Suprapubic skin (tissue), 4 donors: ENCODE results near the gene C2CD4A. TPM values are rescaled to one million over a fixed set of nuclear protein-coding genes. Genes with fewer than 3 reads are reported as not detected.

Experiments used
- DNase-seq, 2 donors: peaks; one replicate each; pipeline ENCODE4 v3.0.0-alpha.2; 2019; ENCODE audit warnings: low spot score in 2 of 2
- H3K27ac ChIP-seq: fragments of 200-600 bp; sonication (generic); one replicate; pipeline ENCODE4 v1.5.1; 2019
- H3K27me3 ChIP-seq: fragments of 200-600 bp; sonication (generic); one replicate; pipeline ENCODE4 v1.5.1; 2019
- H3K36me3 ChIP-seq: fragments of 200-600 bp; sonication (generic); one replicate; pipeline ENCODE4 v1.5.1; 2019
- H3K4me1 ChIP-seq: fragments of 200-600 bp; sonication (generic); one replicate; pipeline ENCODE4 v1.5.1; 2019
- H3K4me3 ChIP-seq: fragments of 200-600 bp; sonication (generic); one replicate; pipeline ENCODE4 v1.5.1; 2019; ENCODE audit warnings: mild to moderate bottlenecking
- H3K9me3 ChIP-seq: fragments of 200-600 bp; sonication (generic); one replicate; pipeline ENCODE4 v1.5.1; 2019
- EP300 ChIP-seq: sonication (generic); formaldehyde crosslinking; IDR thresholded peaks from one replicate; pipeline ENCODE4 v1.6.1; 2017; ENCODE audit warnings: antibody characterized with exemption
- POLR2A ChIP-seq, 2 donors: fragments of 450-650 bp; IDR thresholded peaks; one replicate each; pipeline ENCODE4 v1.6.1; 2017; ENCODE audit warnings: antibody characterized with exemption in 2 of 2, mild to moderate bottlenecking in 2 of 2, moderate library complexity in 2 of 2
- POLR2AphosphoS5 ChIP-seq, 3 donors: sonication (generic); formaldehyde crosslinking; IDR thresholded peaks; one replicate each; pipeline ENCODE4 v1.6.1; 2017; ENCODE audit warnings: antibody characterized with exemption in 3 of 3
- WGBS: methylation state at CpG from one replicate; pipeline ENCODE4 v1.1.5; 2018; 5-methylcytosine and 5-hydroxymethylcytosine counted together
- total RNA-seq, 4 donors: library from RNA; depleted of rRNA; stranded (reverse); fragments of >200 nt; gene quantifications; one replicate each; pipeline ENCODE4 v1.1.0, GENCODE V29; 2016
- TF ChIP-seq, protein P1 (sequence below), 2 donors: fragments of 200-600 bp in 1 of 2; fragments of 450-650 bp in 1 of 2; sonication (generic) in 1 of 2; IDR thresholded peaks; one replicate each; pipeline ENCODE4 v1.5.1; 2016 to 2019; ENCODE audit warnings: antibody characterized with exemption in 2 of 2, mild to moderate bottlenecking in 1 of 2, moderate library complexity in 1 of 2

C2CD4A gene
- total RNA-seq, 4 donors from 2014 or later: 0.45 to 0.62 TPM; not detected in 2

DNA sequence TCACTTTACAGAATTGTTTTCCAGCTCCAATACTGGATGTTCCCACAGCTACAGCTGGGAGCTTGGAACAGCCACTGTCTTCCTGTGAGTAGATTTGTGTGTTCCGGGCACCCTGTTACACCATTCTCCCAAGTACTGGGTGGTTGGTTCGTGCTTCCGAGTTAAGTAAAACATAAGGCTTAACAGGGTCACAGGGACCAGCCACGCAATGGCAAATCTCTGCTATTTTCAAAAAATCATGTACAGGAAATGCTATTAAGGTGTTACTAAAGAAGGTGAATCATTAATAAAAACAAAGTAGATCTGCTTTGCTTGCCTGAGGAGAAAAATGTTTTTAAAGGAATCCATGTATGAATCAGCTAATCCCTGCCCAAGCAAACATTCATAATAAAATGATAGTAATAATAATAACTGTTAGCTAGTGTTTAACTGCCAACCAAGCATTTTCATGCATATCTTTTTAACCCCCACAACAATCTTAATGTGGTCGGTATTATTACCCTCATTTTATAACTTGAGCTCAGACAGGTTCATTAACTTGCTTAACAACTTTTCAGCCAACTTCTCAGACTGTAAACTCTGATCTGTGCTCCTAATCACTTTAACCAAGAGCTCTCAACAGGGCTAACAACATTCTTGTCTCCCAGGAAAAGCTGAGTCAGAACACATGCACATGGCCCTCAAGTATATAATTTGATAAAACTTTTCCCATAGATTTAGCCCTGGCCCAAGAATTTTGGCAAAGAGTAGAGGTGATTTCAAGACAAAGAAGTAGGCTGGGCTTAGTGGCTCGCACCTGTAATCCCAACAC lies 2.7 kb upstream of the C2CD4A start:
- no peak overlapping the region for H3K4me3 ChIP-seq
- H3K27me3 ChIP-seq: no peaks in the 10 kb centered on the region
- H3K36me3 ChIP-seq: no peaks in the 10 kb centered on the region
- peaks cover 68% of the 10 kb centered on the region for H3K4me1 ChIP-seq
- TF ChIP-seq EP300: no peak
- TF ChIP-seq POLR2A (IDR thresholded peaks at IDR 0.05): no peak
- TF ChIP-seq, protein P1, sequence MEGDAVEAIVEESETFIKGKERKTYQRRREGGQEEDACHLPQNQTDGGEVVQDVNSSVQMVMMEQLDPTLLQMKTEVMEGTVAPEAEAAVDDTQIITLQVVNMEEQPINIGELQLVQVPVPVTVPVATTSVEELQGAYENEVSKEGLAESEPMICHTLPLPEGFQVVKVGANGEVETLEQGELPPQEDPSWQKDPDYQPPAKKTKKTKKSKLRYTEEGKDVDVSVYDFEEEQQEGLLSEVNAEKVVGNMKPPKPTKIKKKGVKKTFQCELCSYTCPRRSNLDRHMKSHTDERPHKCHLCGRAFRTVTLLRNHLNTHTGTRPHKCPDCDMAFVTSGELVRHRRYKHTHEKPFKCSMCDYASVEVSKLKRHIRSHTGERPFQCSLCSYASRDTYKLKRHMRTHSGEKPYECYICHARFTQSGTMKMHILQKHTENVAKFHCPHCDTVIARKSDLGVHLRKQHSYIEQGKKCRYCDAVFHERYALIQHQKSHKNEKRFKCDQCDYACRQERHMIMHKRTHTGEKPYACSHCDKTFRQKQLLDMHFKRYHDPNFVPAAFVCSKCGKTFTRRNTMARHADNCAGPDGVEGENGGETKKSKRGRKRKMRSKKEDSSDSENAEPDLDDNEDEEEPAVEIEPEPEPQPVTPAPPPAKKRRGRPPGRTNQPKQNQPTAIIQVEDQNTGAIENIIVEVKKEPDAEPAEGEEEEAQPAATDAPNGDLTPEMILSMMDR (IDR thresholded peaks at IDR 0.05): no peak
- TF ChIP-seq POLR2AphosphoS5 (IDR thresholded peaks at IDR 0.05): no peak
- no peak overlapping the region for H3K27ac ChIP-seq
- WGBS: 67% methylated on average over 6 of the region's 6 CpGs
- DNase-seq: no peak
- no peaks in the 10 kb centered on the region for H3K9me3 ChIP-seq

- no peaks in the 10 kb centered on the region for H3K9me3 ChIP-seq
- DNase-seq: peak in 1 of 2 donors; percentile 68
- 4% methylated on average over 18 of the region's 62 CpGs for WGBS
- H3K27me3 ChIP-seq: no peaks in the 10 kb centered on the region
- H3K27ac ChIP-seq: peak overlapping the region; percentile 62
- H3K36me3 ChIP-seq: no peaks in the 10 kb centered on the region
- peaks cover 57% of the 10 kb centered on the region for H3K4me1 ChIP-seq
- peak overlapping the region; percentile 70 for H3K4me3 ChIP-seq
- TF ChIP-seq, protein P1 (IDR thresholded peaks at IDR 0.05): no peak
- TF ChIP-seq POLR2A (IDR thresholded peaks at IDR 0.05) (no peak), EP300 (no peak), POLR2AphosphoS5 (IDR thresholded peaks at IDR 0.05) (no peak)
Observed at GRCh38 chr15:62067448-62068044, 769 bp downstream of the C2CD4A start.

DNA sequence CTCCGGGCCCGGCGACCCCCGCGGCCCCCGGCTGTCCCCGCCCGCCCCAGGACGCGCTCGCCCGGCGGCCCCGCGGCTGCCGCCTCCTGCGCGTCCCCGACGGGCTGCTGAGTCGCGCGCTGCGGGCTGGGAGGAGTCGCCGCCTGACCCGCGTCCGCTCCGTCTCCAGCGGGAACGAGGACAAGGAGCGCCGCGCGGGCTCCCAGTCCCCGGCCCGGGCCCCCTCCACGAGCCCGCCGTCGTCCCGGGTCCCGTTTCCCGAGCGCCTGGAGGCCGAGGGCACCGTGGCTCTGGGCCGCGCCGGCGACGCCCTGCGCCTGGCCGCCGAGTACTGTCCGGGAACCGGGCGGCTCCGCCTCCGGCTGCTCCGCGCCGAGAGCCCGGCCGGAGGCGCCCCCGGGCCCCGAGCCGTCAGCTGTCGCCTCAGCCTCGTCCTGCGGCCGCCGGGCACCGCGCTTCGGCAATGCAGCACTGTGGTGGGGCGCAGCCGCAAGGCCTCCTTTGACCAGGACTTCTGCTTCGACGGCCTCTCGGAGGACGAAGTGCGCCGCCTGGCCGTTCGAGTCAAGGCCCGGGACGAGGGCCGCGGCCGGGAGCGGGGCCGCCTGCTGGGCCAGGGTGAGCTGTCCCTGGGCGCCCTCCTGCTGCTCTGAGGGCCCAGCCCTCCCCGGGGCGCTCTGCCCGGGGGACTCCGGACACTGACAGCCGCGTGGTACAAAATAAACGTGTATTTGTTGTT lies 1.5 kb downstream of the C2CD4A start:
- H3K27ac ChIP-seq: peak overlapping the region; percentile 52
- peaks cover 55% of the 10 kb centered on the region for H3K4me1 ChIP-seq
- H3K27me3 ChIP-seq: no peaks in the 10 kb centered on the region
- peak overlapping the region; percentile 70 for H3K4me3 ChIP-seq
- H3K9me3 ChIP-seq: no peaks in the 10 kb centered on the region
- TF ChIP-seq, protein P1 (IDR thresholded peaks at IDR 0.05): no peak
- TF ChIP-seq EP300 (no peak), POLR2AphosphoS5 (IDR thresholded peaks at IDR 0.05) (no peak), POLR2A (IDR thresholded peaks at IDR 0.05) (no peak)
- no peaks in the 10 kb centered on the region for H3K36me3 ChIP-seq
- DNase-seq: peak in 1 of 2 donors; percentile 69
- WGBS: under 1% methylated on average over 35 of the region's 103 CpGs

DNA sequence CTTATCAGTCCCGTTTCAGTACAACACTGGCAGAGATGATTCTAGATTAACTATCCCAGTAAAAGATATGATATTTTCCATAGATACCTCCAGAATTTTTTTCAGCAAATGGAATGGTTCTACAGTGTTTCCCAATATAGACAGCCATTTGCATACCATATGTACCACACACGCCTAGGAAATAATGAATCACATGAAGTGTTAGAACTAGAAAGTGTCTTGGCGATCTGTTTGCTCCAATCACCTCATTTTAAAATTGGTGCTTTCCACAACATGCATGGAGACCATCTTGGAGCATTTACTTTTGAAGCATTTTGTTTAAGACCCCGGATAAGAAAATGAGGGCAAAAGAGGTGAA lies 2.0 kb downstream of the C2CD4A start:
- Histone ChIP-seq H3K4me1 (peaks cover 50% of the 10 kb centered on the region), H3K27ac (no peak overlapping the region), H3K4me3 (peak overlapping the region; percentile 70), H3K36me3 (no peaks in the 10 kb centered on the region), H3K27me3 (no peaks in the 10 kb centered on the region), H3K9me3 (no peaks in the 10 kb centered on the region)
- no peak for TF ChIP-seq POLR2A (IDR thresholded peaks at IDR 0.05)
- no peak for TF ChIP-seq EP300
- no peak for TF ChIP-seq POLR2AphosphoS5 (IDR thresholded peaks at IDR 0.05)
- TF ChIP-seq, protein P1 (IDR thresholded peaks at IDR 0.05): no peak
- no peak for DNase-seq
- WGBS: 40% methylated on average over 4 of the region's 4 CpGs

- TF ChIP-seq, protein P1 (IDR thresholded peaks at IDR 0.05): no peak
- TF ChIP-seq POLR2AphosphoS5 (IDR thresholded peaks at IDR 0.05) (no peak), EP300 (no peak)
- DNase-seq: no peak
- Histone ChIP-seq H3K27me3 (no peaks in the 10 kb centered on the region), H3K4me3 (no peak overlapping the region), H3K9me3 (no peaks in the 10 kb centered on the region), H3K36me3 (no peaks in the 10 kb centered on the region), H3K27ac (no peak overlapping the region), H3K4me1 (peaks cover 42% of the 10 kb centered on the region)
- WGBS: 84% methylated on average over 5 of the region's 5 CpGs
Observed at GRCh38 chr15:62069551-62069950, 2.8 kb downstream of the C2CD4A start.
